Osteoblast (primary cell): ENCODE measurements around the gene CAMK1. TPM values are rescaled to one million over a fixed set of nuclear protein-coding genes. Genes with fewer than 3 reads are reported as not detected.

Experiments
- DNase-seq: peaks from one replicate; pipeline ENCODE4 v3.0.0; 2011; ENCODE audit warnings: low spot score, mixed read lengths; ENCODE audit not compliant: insufficient read length; ENCODE audit errors: missing footprints
- H2AFZ ChIP-seq: 2 replicates; pipeline ENCODE4 v1.6.0; 2011; ENCODE audit warnings: mild to moderate bottlenecking, low read length
- H3K27ac ChIP-seq: 2 replicates; pipeline ENCODE4 v1.5.1; 2011; ENCODE audit warnings: mild to moderate bottlenecking, low read depth, low read length, moderate library complexity
- H3K27me3 ChIP-seq: 2 replicates; pipeline ENCODE4 v1.6.0; 2012; ENCODE audit warnings: mild to moderate bottlenecking, control low read depth, inconsistent platforms, low read length, moderate library complexity; ENCODE audit not compliant: insufficient read depth
- H3K36me3 ChIP-seq: 2 replicates; pipeline ENCODE4 v1.5.1; 2011; ENCODE audit warnings: mild to moderate bottlenecking, low read length, control low read depth, moderate library complexity; ENCODE audit not compliant: insufficient read depth
- H3K4me1 ChIP-seq: 2 replicates; pipeline ENCODE4 v1.5.1; 2011; ENCODE audit warnings: mild to moderate bottlenecking, low read length, control low read depth, moderate library complexity; ENCODE audit not compliant: insufficient read depth
- H3K4me2 ChIP-seq: 2 replicates; pipeline ENCODE4 v1.6.0; 2011; ENCODE audit warnings: mild to moderate bottlenecking, low read length; ENCODE audit not compliant: insufficient read depth
- H3K4me3 ChIP-seq: fragments of 200-600 bp; sonication (generic); 3 replicates; pipeline ENCODE4 v1.5.1; 2012; ENCODE audit warnings: mild to moderate bottlenecking, low read length, inconsistent platforms; ENCODE audit not compliant: insufficient read depth
- H3K79me2 ChIP-seq: 2 replicates; pipeline ENCODE4 v1.6.0; 2012; ENCODE audit warnings: mild to moderate bottlenecking, low read length, control low read depth, inconsistent platforms; ENCODE audit not compliant: insufficient read depth
- H3K9me3 ChIP-seq: 2 replicates; pipeline ENCODE4 v1.5.1; 2011; ENCODE audit warnings: low read depth, low read length, control low read depth
- H4K20me1 ChIP-seq: 2 replicates; pipeline ENCODE4 v1.6.0; 2012; ENCODE audit warnings: mild to moderate bottlenecking, low read length, control low read depth; ENCODE audit not compliant: insufficient read depth
- total RNA-seq: library from RNA; depleted of rRNA; stranded (reverse); fragments of >200 nt; gene quantifications from 2 replicates; pipeline ENCODE4 v1.2.3, GENCODE V29; 2012
- TF ChIP-seq, protein P1 (sequence below): IDR thresholded peaks from 2 replicates; pipeline ENCODE4 v1.5.1; 2011; ENCODE audit warnings: mild to moderate bottlenecking, low read depth, low read length, moderate library complexity; ENCODE audit errors: extremely low read depth

CAMK1 gene
- total RNA-seq, 1 donor, result 22.1 TPM

DNA sequence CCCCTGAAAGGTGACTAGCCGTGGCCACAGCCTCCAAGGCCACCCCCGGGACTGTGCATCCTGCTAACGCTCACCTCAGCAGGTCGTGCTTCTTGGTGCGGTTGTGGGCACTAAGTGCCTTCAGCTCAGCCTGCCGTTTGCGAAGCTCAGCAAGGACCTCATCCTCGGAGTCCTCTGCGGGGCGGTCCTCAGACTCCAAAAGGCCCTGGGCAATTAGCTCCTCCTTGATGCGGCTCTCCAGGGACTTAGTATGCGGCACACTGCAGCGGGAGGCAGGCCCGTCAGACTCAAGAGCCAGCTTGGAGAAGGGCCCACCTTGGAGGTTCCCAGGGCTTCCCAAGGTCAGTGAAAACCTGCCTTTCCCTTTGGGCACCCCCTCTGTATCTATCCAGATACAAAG, 14.2 kb upstream of the CAMK1 start:
- Histone ChIP-seq H4K20me1 (no peaks in the 10 kb centered on the region), H3K27ac (no peak overlapping the region), H3K4me1 (peaks cover 3% of the 10 kb centered on the region), H3K4me3 (no peak overlapping the region), H3K27me3 (no peaks in the 10 kb centered on the region), H3K79me2 (no peaks in the 10 kb centered on the region), H2AFZ (no peak overlapping the region), H3K9me3 (no peaks in the 10 kb centered on the region), H3K36me3 (peaks cover 57% of the 10 kb centered on the region), H3K4me2 (no peak overlapping the region)
- TF ChIP-seq, protein P1, sequence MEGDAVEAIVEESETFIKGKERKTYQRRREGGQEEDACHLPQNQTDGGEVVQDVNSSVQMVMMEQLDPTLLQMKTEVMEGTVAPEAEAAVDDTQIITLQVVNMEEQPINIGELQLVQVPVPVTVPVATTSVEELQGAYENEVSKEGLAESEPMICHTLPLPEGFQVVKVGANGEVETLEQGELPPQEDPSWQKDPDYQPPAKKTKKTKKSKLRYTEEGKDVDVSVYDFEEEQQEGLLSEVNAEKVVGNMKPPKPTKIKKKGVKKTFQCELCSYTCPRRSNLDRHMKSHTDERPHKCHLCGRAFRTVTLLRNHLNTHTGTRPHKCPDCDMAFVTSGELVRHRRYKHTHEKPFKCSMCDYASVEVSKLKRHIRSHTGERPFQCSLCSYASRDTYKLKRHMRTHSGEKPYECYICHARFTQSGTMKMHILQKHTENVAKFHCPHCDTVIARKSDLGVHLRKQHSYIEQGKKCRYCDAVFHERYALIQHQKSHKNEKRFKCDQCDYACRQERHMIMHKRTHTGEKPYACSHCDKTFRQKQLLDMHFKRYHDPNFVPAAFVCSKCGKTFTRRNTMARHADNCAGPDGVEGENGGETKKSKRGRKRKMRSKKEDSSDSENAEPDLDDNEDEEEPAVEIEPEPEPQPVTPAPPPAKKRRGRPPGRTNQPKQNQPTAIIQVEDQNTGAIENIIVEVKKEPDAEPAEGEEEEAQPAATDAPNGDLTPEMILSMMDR, result no peak
- peak; percentile 67 for DNase-seq

DNA sequence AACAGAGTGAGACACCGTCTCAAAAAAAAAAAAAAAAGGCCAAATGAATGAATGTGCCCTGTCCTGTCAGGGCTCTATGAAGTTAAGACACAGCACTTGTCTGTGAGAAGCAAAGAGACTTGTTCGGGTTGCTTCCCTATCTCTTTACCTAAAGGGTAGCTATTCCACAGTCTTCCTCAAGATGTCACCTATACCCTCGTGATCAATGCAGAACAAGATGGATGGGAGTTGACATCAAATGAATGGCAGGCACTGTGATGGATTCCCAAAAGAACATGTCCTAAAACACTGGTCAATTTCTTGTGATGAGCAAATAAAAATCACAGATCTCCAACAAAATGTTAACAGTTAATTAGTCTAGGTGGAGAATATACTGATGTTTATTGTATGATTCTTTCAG, 13.0 kb upstream of the CAMK1 start:
- H3K4me3 ChIP-seq, result no peak overlapping the region
- no peaks in the 10 kb centered on the region for H4K20me1 ChIP-seq
- no peaks in the 10 kb centered on the region for H3K9me3 ChIP-seq
- peaks cover 55% of the 10 kb centered on the region for H3K36me3 ChIP-seq
- no peak for DNase-seq
- no peak overlapping the region for H3K27ac ChIP-seq
- no peak overlapping the region for H2AFZ ChIP-seq
- H3K4me1 ChIP-seq, result peaks cover 15% of the 10 kb centered on the region
- H3K79me2 ChIP-seq, result no peaks in the 10 kb centered on the region
- H3K27me3 ChIP-seq, result no peaks in the 10 kb centered on the region
- no peak overlapping the region for H3K4me2 ChIP-seq
- TF ChIP-seq, protein P1, result no peak

DNA sequence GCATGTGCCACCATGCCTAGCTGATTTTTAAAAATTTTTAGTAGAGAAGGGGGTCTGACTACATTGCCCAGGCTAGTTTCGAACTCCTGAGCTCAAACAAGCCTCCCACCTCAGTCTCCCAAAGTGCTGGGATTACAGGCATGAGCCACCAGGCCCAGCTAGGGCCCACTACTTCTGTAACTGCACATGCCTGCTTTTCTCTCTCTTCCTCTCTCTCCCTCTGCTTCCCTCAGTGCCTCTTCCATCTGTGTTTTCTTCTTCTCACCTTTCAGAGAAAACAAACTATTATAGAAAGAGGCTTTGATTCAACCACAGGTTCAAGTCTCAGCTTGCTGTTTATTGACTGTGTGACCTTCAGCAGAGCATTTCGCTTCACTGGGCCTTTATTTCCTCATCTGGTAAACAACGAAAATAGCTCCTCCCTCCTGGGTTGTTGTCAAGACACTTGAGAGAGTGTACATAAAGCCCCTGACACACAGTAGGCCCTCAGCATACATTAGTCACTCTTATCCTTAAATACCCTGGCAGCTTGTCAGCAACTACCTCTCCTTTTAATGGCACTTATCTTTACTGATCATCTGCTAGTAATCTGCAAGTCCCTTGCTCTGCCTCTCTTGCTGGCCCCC, 12.3 kb upstream of the CAMK1 start:
- Histone ChIP-seq H3K36me3 (peaks cover 49% of the 10 kb centered on the region), H3K4me2 (no peak overlapping the region), H2AFZ (no peak overlapping the region), H3K27ac (no peak overlapping the region), H3K79me2 (no peaks in the 10 kb centered on the region), H3K4me3 (no peak overlapping the region), H3K4me1 (peaks cover 22% of the 10 kb centered on the region), H4K20me1 (no peaks in the 10 kb centered on the region), H3K9me3 (no peaks in the 10 kb centered on the region), H3K27me3 (no peaks in the 10 kb centered on the region)
- TF ChIP-seq, protein P1, result no peak
- no peak for DNase-seq

DNA sequence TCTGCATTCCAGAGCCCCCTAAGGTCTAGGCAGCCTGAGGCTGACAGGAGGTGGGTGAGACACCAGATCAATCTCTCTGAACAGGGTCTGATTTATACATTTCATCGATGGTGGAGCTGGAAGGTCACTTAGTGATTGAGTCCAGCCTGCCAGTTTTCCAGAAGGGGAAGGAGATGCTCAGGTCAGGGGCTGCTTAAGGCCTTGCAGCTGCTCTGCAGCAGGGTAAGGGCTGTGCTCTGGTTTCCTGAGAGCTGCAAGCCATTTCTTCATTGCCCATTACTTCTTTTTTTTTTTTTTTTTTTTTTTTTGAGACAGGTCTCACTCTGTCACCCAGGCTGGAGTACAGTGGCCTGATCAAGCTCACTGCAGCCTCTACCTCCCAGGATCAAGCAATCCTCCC, 11.8 kb upstream of the CAMK1 start:
- DNase-seq, result no peak
- TF ChIP-seq, protein P1, result no peak
- Histone ChIP-seq H3K4me1 (peaks cover 23% of the 10 kb centered on the region), H3K27me3 (no peaks in the 10 kb centered on the region), H3K4me3 (no peak overlapping the region), H3K4me2 (no peak overlapping the region), H3K9me3 (no peaks in the 10 kb centered on the region), H2AFZ (no peak overlapping the region), H3K27ac (no peak overlapping the region), H3K36me3 (peaks cover 43% of the 10 kb centered on the region), H4K20me1 (no peaks in the 10 kb centered on the region), H3K79me2 (no peaks in the 10 kb centered on the region)
